ENCODE measurements around the gene HBG1. TPM values are rescaled to one million over a fixed set of nuclear protein-coding genes. Genes with fewer than 3 reads are reported as not detected.

HBG1 gene
- total RNA-seq, 1 donor from 2014 or later, result not detected

DNA sequence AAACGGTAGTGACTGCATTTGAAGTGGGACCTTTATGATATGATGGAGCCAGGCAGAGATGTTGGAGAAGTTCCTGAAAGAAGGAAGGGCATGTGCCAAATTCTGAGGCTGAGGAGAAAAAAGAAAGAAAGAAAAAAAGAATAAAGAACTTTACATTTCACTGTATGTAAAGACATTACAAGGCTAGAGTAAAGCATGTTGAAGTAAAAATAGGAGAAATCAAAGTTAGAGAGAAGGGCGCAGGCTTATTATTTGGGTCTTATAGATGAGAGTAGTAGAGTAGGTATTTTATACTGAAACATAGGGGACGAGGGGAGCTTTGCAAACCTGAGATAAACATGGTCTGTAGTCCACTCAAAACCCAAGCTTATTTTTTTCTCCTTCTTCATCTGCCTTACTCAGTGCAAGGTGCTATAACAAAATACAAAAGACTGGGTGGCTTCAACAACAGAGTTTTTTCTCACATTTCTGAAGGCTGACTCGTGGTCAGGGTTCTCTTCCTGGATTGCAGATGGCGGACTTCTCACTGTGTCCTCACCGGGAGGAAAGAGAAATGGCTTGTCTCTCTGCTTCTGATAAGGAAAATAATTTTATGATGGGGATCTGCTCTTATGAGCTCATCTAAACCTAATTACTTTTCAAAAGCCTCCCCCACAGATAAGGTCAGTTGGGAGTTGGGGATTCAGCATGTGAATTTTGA lies 2.7 kb downstream of the HBG1 start:
- Mint-ChIP-seq H3K9me3 (ENCODE audit: unreplicated experiment) (peaks cover 3% of the 10 kb centered on the region), H3K27ac (ENCODE audit: unreplicated experiment) (no peak overlapping the region), H3K4me1 (ENCODE audit: low read depth, unreplicated experiment) (peaks cover 9% of the 10 kb centered on the region), H3K27me3 (ENCODE audit: low read depth, unreplicated experiment) (no peaks in the 10 kb centered on the region), H3K4me3 (ENCODE audit: unreplicated experiment) (no peak overlapping the region), H3K36me3 (ENCODE audit: low read depth, unreplicated experiment) (no peaks in the 10 kb centered on the region)
- Histone ChIP-seq H3K27me3 (ENCODE audit: insufficient read depth, low read length) (no peaks in the 10 kb centered on the region), H4K20me1 (ENCODE audit: insufficient read depth, low read length) (no peaks in the 10 kb centered on the region), H3K36me3 (ENCODE audit: insufficient read depth, low read length) (no peaks in the 10 kb centered on the region), H3K4me1 (ENCODE audit: insufficient read depth, low read length) (no peaks in the 10 kb centered on the region), H3K4me3 (ENCODE audit: insufficient read depth, low read depth, low read length) (no peak overlapping the region), H3K9ac (ENCODE audit: low read length) (no peak overlapping the region), H3K4me2 (ENCODE audit: low read length) (no peak overlapping the region), H3K27ac (ENCODE audit: low read depth, low read length) (no peak overlapping the region), H3K79me2 (ENCODE audit: insufficient read depth, low read length) (no peaks in the 10 kb centered on the region), H3K9me3 (ENCODE audit: insufficient read depth, low read depth, low read length) (no peaks in the 10 kb centered on the region), H2AFZ (ENCODE audit: low read depth, low read length) (no peak overlapping the region)
- no peak for TF ChIP-seq EZH2 (IDR thresholded peaks at IDR 0.05; ENCODE audit: insufficient read depth, low read length)
- TF ChIP-seq, protein P1, sequence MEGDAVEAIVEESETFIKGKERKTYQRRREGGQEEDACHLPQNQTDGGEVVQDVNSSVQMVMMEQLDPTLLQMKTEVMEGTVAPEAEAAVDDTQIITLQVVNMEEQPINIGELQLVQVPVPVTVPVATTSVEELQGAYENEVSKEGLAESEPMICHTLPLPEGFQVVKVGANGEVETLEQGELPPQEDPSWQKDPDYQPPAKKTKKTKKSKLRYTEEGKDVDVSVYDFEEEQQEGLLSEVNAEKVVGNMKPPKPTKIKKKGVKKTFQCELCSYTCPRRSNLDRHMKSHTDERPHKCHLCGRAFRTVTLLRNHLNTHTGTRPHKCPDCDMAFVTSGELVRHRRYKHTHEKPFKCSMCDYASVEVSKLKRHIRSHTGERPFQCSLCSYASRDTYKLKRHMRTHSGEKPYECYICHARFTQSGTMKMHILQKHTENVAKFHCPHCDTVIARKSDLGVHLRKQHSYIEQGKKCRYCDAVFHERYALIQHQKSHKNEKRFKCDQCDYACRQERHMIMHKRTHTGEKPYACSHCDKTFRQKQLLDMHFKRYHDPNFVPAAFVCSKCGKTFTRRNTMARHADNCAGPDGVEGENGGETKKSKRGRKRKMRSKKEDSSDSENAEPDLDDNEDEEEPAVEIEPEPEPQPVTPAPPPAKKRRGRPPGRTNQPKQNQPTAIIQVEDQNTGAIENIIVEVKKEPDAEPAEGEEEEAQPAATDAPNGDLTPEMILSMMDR (IDR thresholded peaks at IDR 0.05; ENCODE audit: insufficient read depth, low read depth, low read length), result no peak
- FAIRE-seq, result no peak
- DNase-seq (ENCODE audit: low read depth), result no peak

DNA sequence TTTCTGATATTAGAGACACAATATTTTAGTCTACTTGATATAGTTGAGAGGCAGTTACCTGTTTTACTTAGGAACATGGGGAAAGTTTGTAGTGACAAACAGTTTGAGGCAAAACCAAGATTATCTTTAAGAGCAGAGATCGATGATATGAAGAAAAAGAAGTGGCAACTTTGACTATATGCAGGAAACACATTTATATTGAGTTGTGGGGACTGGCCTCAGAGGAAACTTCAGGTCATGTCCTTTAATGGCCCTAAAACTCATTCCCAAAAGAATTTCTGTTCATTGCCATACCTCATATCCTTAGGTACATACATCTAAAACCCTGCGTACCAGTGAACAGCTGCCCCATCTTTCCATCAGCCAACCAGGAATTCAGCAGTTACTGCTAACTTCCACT lies 4.5 kb downstream of the HBG1 start:
- H3K4me3 Mint-ChIP-seq (ENCODE audit: unreplicated experiment), result no peak overlapping the region
- no peak for DNase-seq (ENCODE audit: low read depth)
- no peak overlapping the region for H3K27ac Mint-ChIP-seq (ENCODE audit: unreplicated experiment)
- Histone ChIP-seq H3K36me3 (ENCODE audit: insufficient read depth, low read length) (no peaks in the 10 kb centered on the region), H3K27me3 (ENCODE audit: insufficient read depth, low read length) (no peaks in the 10 kb centered on the region), H3K27ac (ENCODE audit: low read depth, low read length) (no peak overlapping the region), H3K4me2 (ENCODE audit: low read length) (no peak overlapping the region), H3K79me2 (ENCODE audit: insufficient read depth, low read length) (no peaks in the 10 kb centered on the region), H4K20me1 (ENCODE audit: insufficient read depth, low read length) (no peaks in the 10 kb centered on the region), H3K9me3 (ENCODE audit: insufficient read depth, low read depth, low read length) (no peaks in the 10 kb centered on the region), H3K4me1 (ENCODE audit: insufficient read depth, low read length) (no peaks in the 10 kb centered on the region), H2AFZ (ENCODE audit: low read depth, low read length) (no peak overlapping the region), H3K9ac (ENCODE audit: low read length) (no peak overlapping the region), H3K4me3 (ENCODE audit: insufficient read depth, low read depth, low read length) (no peak overlapping the region)
- peaks cover 2% of the 10 kb centered on the region for H3K9me3 Mint-ChIP-seq (ENCODE audit: unreplicated experiment)
- no peak for TF ChIP-seq EZH2 (IDR thresholded peaks at IDR 0.05; ENCODE audit: insufficient read depth, low read length)
- TF ChIP-seq, protein P1 (IDR thresholded peaks at IDR 0.05; ENCODE audit: insufficient read depth, low read depth, low read length), result no peak
- no peaks in the 10 kb centered on the region for H3K27me3 Mint-ChIP-seq (ENCODE audit: low read depth, unreplicated experiment)
- H3K36me3 Mint-ChIP-seq (ENCODE audit: low read depth, unreplicated experiment), result no peaks in the 10 kb centered on the region
- peaks cover 9% of the 10 kb centered on the region for H3K4me1 Mint-ChIP-seq (ENCODE audit: low read depth, unreplicated experiment)
- no peak for FAIRE-seq

DNA sequence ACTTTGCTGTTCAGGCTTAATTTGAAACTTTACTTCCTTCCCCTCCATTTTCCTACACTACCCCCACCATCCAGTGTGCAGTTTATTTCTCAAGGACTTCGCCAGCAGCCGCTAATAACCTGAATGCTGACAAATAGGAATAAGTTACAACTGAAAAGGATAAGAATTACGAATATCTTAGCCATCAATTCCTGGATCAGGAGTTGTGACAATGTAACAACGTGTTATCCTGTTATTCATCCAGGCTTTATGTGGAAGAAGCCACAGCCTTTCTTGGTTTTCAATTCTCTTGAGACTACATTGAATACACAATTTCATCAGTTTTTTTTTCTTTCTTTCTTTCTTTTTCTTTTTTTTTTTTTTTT lies 5.9 kb downstream of the HBG1 start:
- peaks cover 9% of the 10 kb centered on the region for H3K4me1 Mint-ChIP-seq (ENCODE audit: low read depth, unreplicated experiment)
- no peaks in the 10 kb centered on the region for H3K36me3 Mint-ChIP-seq (ENCODE audit: low read depth, unreplicated experiment)
- DNase-seq (ENCODE audit: low read depth), result no peak
- no peaks in the 10 kb centered on the region for H3K4me1 ChIP-seq (ENCODE audit: insufficient read depth, low read length)
- H3K27me3 Mint-ChIP-seq (ENCODE audit: low read depth, unreplicated experiment), result no peaks in the 10 kb centered on the region
- H3K9me3 Mint-ChIP-seq (ENCODE audit: unreplicated experiment), result no peaks in the 10 kb centered on the region
- no peaks in the 10 kb centered on the region for H4K20me1 ChIP-seq (ENCODE audit: insufficient read depth, low read length)
- no peaks in the 10 kb centered on the region for H3K36me3 ChIP-seq (ENCODE audit: insufficient read depth, low read length)
- no peaks in the 10 kb centered on the region for H3K79me2 ChIP-seq (ENCODE audit: insufficient read depth, low read length)
- no peak for TF ChIP-seq EZH2 (IDR thresholded peaks at IDR 0.05; ENCODE audit: insufficient read depth, low read length)
- TF ChIP-seq, protein P1 (IDR thresholded peaks at IDR 0.05; ENCODE audit: insufficient read depth, low read depth, low read length), result no peak
- H2AFZ ChIP-seq (ENCODE audit: low read depth, low read length), result no peak overlapping the region
- no peak overlapping the region for H3K27ac Mint-ChIP-seq (ENCODE audit: unreplicated experiment)
- no peak overlapping the region for H3K4me3 ChIP-seq (ENCODE audit: insufficient read depth, low read depth, low read length)
- no peak overlapping the region for H3K4me3 Mint-ChIP-seq (ENCODE audit: unreplicated experiment)
- H3K4me2 ChIP-seq (ENCODE audit: low read length), result no peak overlapping the region
- H3K27me3 ChIP-seq (ENCODE audit: insufficient read depth, low read length), result no peaks in the 10 kb centered on the region
- no peak overlapping the region for H3K9ac ChIP-seq (ENCODE audit: low read length)
- H3K9me3 ChIP-seq (ENCODE audit: insufficient read depth, low read depth, low read length), result no peaks in the 10 kb centered on the region
- FAIRE-seq, result no peak
- no peak overlapping the region for H3K27ac ChIP-seq (ENCODE audit: low read depth, low read length)

Measured in astrocyte (in vitro differentiated cells and primary cell).